GM23338 (cell line): ENCODE data around the gene ID2. TPM values are rescaled to one million over a fixed set of nuclear protein-coding genes. Genes with fewer than 3 reads are reported as not detected.

ENCODE experiments used
- ATAC-seq: fragments of 200-7000 bp; cut with Tn5 transposase; 3 replicates; pipeline ENCODE4 v1.9.1; 2020
- DNase-seq: peaks from one replicate; pipeline ENCODE4 v3.0.0-alpha.2; 2015; ENCODE audit warnings: low spot score
- H2AFZ ChIP-seq: fragments of 200-600 bp; sonication (generic); 2 replicates; pipeline ENCODE4 v1.8.0; 2016; ENCODE audit warnings: antibody characterized with exemption, mild to moderate bottlenecking, moderate library complexity
- H3F3A ChIP-seq: fragments of 200-600 bp; sonication (generic); replicated peaks from 2 replicates; pipeline ENCODE4 v1.8.0; 2017; ENCODE audit warnings: antibody characterized with exemption, mixed run types, low read depth
- H3K27ac ChIP-seq: fragments of 200-600 bp; sonication (generic); 2 replicates; pipeline ENCODE4 v1.6.1; 2016; ENCODE audit warnings: low read depth
- H3K27me3 ChIP-seq: fragments of 200-600 bp; sonication (generic); 2 replicates; pipeline ENCODE4 v1.8.0; 2016; ENCODE audit warnings: mild to moderate bottlenecking, mixed run types, moderate library complexity; ENCODE audit not compliant: insufficient read depth
- H3K36me3 ChIP-seq: fragments of 200-600 bp; sonication (generic); 2 replicates; pipeline ENCODE4 v1.8.0; 2016; ENCODE audit warnings: mild to moderate bottlenecking; ENCODE audit not compliant: insufficient read depth
- H3K4me1 ChIP-seq: fragments of 200-600 bp; sonication (generic); 2 replicates; pipeline ENCODE4 v1.8.0; 2016; ENCODE audit warnings: mild to moderate bottlenecking, moderate library complexity; ENCODE audit not compliant: insufficient read depth
- H3K4me2 ChIP-seq: fragments of 200-600 bp; sonication (generic); 2 replicates; pipeline ENCODE4 v1.7.1; 2017; ENCODE audit warnings: mixed run types
- H3K4me3 ChIP-seq: fragments of 200-600 bp; sonication (generic); 2 replicates; pipeline ENCODE4 v1.6.1; 2016; ENCODE audit warnings: mixed run types
- H3K79me2 ChIP-seq: fragments of 200-600 bp; sonication (generic); replicated peaks from 2 replicates; pipeline ENCODE4 v1.8.0; 2017; ENCODE audit warnings: mild to moderate bottlenecking; ENCODE audit not compliant: insufficient read depth
- H3K9me2 ChIP-seq: fragments of 200-600 bp; sonication (generic); 2 replicates; pipeline ENCODE4 v1.8.0; 2017; ENCODE audit not compliant: insufficient read depth
- H4K20me1 ChIP-seq: fragments of 200-600 bp; sonication (generic); replicated peaks from 2 replicates; pipeline ENCODE4 v1.8.0; 2017; ENCODE audit warnings: mild to moderate bottlenecking; ENCODE audit not compliant: insufficient read depth
- H3K27ac Mint-ChIP-seq: 2 replicates; pipeline ENCODE4 v1.8.0; 2020; ENCODE audit warnings: inconsistent platforms, mild to moderate bottlenecking, moderate library complexity, mixed read lengths
- H3K27me3 Mint-ChIP-seq: 3 replicates; pipeline ENCODE4 v1.8.0; 2022; ENCODE audit warnings: low read depth, mild to moderate bottlenecking, moderate library complexity, mixed read lengths, inconsistent platforms; ENCODE audit not compliant: insufficient read depth, poor library complexity
- H3K36me3 Mint-ChIP-seq: 3 replicates; pipeline ENCODE4 v1.8.0; 2021; ENCODE audit warnings: low read depth, mild to moderate bottlenecking, inconsistent platforms, moderate library complexity, mixed read lengths
- H3K4me1 Mint-ChIP-seq: 3 replicates; pipeline ENCODE4 v1.8.0; 2020; ENCODE audit warnings: mild to moderate bottlenecking, inconsistent platforms, mixed read lengths
- H3K4me3 Mint-ChIP-seq: 3 replicates; pipeline ENCODE4 v1.8.0; 2021; ENCODE audit warnings: moderate library complexity, mild to moderate bottlenecking, inconsistent platforms, mixed read lengths
- H3K9me3 Mint-ChIP-seq: 3 replicates; pipeline ENCODE4 v1.8.0; 2020; ENCODE audit warnings: moderate library complexity, mild to moderate bottlenecking, inconsistent platforms, mixed read lengths
- CREB1 ChIP-seq: fragments of 250-450 bp; sonication (Bioruptor Pico); IDR thresholded peaks from 2 replicates; pipeline ENCODE4 v1.5.0; 2020; ENCODE audit warnings: low read depth, mild to moderate bottlenecking, moderate library complexity
- EZH2 ChIP-seq: fragments of 200-600 bp; sonication (generic); IDR thresholded peaks from one replicate; pipeline ENCODE4 v1.8.0; 2017; ENCODE audit warnings: antibody characterized with exemption, mild to moderate bottlenecking, low read depth; ENCODE audit not compliant: unreplicated experiment
- EZH2phosphoT487 ChIP-seq: fragments of 200-600 bp; sonication (generic); IDR thresholded peaks from one replicate; pipeline ENCODE4 v1.8.1; 2018; ENCODE audit warnings: antibody characterized with exemption; ENCODE audit not compliant: unreplicated experiment
- JUNB ChIP-seq: IDR thresholded peaks from one replicate; pipeline ENCODE4 v1.6.1; 2016; ENCODE audit warnings: antibody characterized with exemption; ENCODE audit not compliant: unreplicated experiment
- NANOG ChIP-seq: IDR thresholded peaks from 2 replicates; pipeline ENCODE4 v1.6.1; 2016; ENCODE audit warnings: antibody characterized with exemption, borderline replicate concordance
- POLR2AphosphoS5 ChIP-seq: IDR thresholded peaks from 2 replicates; pipeline ENCODE4 v1.6.1; 2016; ENCODE audit warnings: antibody characterized with exemption, low read depth
- STAT1 ChIP-seq: IDR thresholded peaks from one replicate; pipeline ENCODE4 v1.6.1; 2016; ENCODE audit warnings: antibody characterized with exemption; ENCODE audit not compliant: unreplicated experiment
- ZNF114 ChIP-seq: fragments of 250-450 bp; sonication (Bioruptor Pico); IDR thresholded peaks from 2 replicates; pipeline ENCODE4 v1.5.0; 2020; ENCODE audit warnings: mild to moderate bottlenecking, moderate library complexity
- ZNF331 ChIP-seq: fragments of 250-450 bp; sonication (Bioruptor Pico); IDR thresholded peaks from 2 replicates; pipeline ENCODE4 v1.5.0; 2020; ENCODE audit warnings: low read depth, mild to moderate bottlenecking, moderate library complexity
- polyA plus RNA-seq: library from polyadenylated mRNA; unstranded; fragments of >200 nt; fragmentation: Nextera tagmentation; extraction: Ambion mirVana; gene quantifications from 2 replicates; pipeline ENCODE4 v1.2.1, GENCODE V29; 2016
- total RNA-seq: library from RNA; depleted of rRNA; stranded (reverse); fragments of >200 nt; shearing (Covaris generic); gene quantifications from 2 replicates; pipeline ENCODE4 v1.2.3, GENCODE V29; 2014
- TF ChIP-seq, protein P1 (sequence below): IDR thresholded peaks from 2 replicates; pipeline ENCODE4 v1.6.1; 2016; ENCODE audit warnings: antibody characterized with exemption
- TF ChIP-seq, protein P2 (sequence below), 2 experiments: fragments of 200-600 bp in 1 of 2; sonication (generic) in 1 of 2; conservative IDR thresholded peaks; 2 replicates each; pipeline versions ENCODE4 v1.5.1 to v1.6.1; 2016 to 2017; ENCODE audit warnings: antibody characterized with exemption in 2 of 2, low read depth in 2 of 2, mild to moderate bottlenecking in 2 of 2, moderate library complexity in 1 of 2
- TF ChIP-seq, protein P3 (sequence below): fragments of 250-450 bp; sonication (Bioruptor Pico); IDR thresholded peaks from 2 replicates; pipeline ENCODE4 v1.5.0; 2020; ENCODE audit warnings: mild to moderate bottlenecking, moderate library complexity

The ID2 gene
- total and polyA plus RNA-seq, 2 experiments from 2014 or later = 87.0 to 110 TPM

DNA sequence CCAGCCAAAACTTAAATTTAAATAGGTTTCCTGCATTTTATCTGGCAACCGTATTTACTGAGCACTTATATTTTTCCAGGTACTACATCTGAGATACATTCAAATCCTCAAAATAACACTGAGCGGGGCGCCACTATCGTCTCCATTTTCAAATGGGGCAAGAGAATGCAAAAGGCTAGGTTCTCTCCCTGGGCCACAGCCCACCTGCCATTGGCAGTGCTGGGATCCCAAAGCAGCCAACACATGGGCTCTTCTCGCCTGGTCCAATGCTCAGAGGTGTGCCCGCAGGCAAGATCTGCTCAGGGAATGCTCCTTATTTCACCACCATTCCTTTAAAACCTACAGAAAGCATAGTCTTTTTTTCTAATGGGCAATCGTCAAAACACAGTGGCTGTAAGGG, 11.3 kb upstream of the ID2 start (continued):
- TF ChIP-seq, protein P1, sequence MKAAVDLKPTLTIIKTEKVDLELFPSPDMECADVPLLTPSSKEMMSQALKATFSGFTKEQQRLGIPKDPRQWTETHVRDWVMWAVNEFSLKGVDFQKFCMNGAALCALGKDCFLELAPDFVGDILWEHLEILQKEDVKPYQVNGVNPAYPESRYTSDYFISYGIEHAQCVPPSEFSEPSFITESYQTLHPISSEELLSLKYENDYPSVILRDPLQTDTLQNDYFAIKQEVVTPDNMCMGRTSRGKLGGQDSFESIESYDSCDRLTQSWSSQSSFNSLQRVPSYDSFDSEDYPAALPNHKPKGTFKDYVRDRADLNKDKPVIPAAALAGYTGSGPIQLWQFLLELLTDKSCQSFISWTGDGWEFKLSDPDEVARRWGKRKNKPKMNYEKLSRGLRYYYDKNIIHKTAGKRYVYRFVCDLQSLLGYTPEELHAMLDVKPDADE = no peak
- TF ChIP-seq NANOG (no peak), ZNF331 (CRISPR knock-in tag) (no peak), STAT1 (no peak), POLR2AphosphoS5 (no peak), EZH2 (no peak)
- TF ChIP-seq, protein P2, sequence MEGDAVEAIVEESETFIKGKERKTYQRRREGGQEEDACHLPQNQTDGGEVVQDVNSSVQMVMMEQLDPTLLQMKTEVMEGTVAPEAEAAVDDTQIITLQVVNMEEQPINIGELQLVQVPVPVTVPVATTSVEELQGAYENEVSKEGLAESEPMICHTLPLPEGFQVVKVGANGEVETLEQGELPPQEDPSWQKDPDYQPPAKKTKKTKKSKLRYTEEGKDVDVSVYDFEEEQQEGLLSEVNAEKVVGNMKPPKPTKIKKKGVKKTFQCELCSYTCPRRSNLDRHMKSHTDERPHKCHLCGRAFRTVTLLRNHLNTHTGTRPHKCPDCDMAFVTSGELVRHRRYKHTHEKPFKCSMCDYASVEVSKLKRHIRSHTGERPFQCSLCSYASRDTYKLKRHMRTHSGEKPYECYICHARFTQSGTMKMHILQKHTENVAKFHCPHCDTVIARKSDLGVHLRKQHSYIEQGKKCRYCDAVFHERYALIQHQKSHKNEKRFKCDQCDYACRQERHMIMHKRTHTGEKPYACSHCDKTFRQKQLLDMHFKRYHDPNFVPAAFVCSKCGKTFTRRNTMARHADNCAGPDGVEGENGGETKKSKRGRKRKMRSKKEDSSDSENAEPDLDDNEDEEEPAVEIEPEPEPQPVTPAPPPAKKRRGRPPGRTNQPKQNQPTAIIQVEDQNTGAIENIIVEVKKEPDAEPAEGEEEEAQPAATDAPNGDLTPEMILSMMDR (conservative IDR thresholded peaks at IDR 0.05; ENCODE audit: low read depth in 2 of 2) = no peak

DNA sequence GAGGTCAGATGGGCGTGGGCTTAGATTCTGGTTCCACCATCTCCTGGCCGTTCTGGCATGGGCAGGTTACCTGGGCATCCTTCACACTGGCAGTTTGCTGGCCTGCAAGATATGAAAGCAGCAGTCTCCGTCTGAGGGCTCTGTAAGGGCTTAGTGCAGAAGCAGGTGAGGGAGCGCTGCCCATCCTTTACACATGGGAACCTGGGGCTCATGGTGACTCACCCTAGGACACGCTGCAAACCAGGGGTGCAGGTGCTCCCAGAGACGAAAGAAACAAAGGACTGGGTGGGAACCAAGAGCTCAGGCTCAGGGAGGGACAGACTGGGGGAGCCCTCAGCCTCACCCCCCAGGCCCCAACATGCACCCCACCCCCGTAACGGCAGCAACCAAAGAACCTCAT, 10.7 kb upstream of the ID2 start:
- H3K4me2 ChIP-seq = no peak overlapping the region
- H3K27me3 ChIP-seq = peaks cover 30% of the 10 kb centered on the region
- H2AFZ ChIP-seq = no peak overlapping the region
- H3K27ac ChIP-seq = no peak overlapping the region
- no peaks in the 10 kb centered on the region for H3K79me2 ChIP-seq
- ATAC-seq (no peak), DNase-seq (no peak)
- H4K20me1 ChIP-seq = no peaks in the 10 kb centered on the region
- peaks cover 21% of the 10 kb centered on the region for H3K36me3 Mint-ChIP-seq
- peaks cover 5% of the 10 kb centered on the region; the same call in 1 of the 2 replicates for H3K4me1 ChIP-seq
- no peak overlapping the region for H3K27ac Mint-ChIP-seq
- H3K9me3 Mint-ChIP-seq = peaks cover 28% of the 10 kb centered on the region
- H3K36me3 ChIP-seq = no peaks in the 10 kb centered on the region; the same call in 1 of the 2 replicates
- H3K4me1 Mint-ChIP-seq = peaks cover 6% of the 10 kb centered on the region
- no peak overlapping the region for H3K4me3 Mint-ChIP-seq
- no peaks in the 10 kb centered on the region for H3F3A ChIP-seq
- peaks cover 18% of the 10 kb centered on the region for H3K27me3 Mint-ChIP-seq
- no peak overlapping the region for H3K4me3 ChIP-seq
- H3K9me2 ChIP-seq = peaks cover 18% of the 10 kb centered on the region
- no peak for TF ChIP-seq STAT1
- TF ChIP-seq EZH2 = no peak
- TF ChIP-seq, protein P1 = no peak
- TF ChIP-seq ZNF114 = no peak
- no peak for TF ChIP-seq POLR2AphosphoS5
- no peak for TF ChIP-seq JUNB
- TF ChIP-seq CREB1 = no peak
- no peak for TF ChIP-seq EZH2phosphoT487
- TF ChIP-seq NANOG = no peak
- TF ChIP-seq, protein P3, sequence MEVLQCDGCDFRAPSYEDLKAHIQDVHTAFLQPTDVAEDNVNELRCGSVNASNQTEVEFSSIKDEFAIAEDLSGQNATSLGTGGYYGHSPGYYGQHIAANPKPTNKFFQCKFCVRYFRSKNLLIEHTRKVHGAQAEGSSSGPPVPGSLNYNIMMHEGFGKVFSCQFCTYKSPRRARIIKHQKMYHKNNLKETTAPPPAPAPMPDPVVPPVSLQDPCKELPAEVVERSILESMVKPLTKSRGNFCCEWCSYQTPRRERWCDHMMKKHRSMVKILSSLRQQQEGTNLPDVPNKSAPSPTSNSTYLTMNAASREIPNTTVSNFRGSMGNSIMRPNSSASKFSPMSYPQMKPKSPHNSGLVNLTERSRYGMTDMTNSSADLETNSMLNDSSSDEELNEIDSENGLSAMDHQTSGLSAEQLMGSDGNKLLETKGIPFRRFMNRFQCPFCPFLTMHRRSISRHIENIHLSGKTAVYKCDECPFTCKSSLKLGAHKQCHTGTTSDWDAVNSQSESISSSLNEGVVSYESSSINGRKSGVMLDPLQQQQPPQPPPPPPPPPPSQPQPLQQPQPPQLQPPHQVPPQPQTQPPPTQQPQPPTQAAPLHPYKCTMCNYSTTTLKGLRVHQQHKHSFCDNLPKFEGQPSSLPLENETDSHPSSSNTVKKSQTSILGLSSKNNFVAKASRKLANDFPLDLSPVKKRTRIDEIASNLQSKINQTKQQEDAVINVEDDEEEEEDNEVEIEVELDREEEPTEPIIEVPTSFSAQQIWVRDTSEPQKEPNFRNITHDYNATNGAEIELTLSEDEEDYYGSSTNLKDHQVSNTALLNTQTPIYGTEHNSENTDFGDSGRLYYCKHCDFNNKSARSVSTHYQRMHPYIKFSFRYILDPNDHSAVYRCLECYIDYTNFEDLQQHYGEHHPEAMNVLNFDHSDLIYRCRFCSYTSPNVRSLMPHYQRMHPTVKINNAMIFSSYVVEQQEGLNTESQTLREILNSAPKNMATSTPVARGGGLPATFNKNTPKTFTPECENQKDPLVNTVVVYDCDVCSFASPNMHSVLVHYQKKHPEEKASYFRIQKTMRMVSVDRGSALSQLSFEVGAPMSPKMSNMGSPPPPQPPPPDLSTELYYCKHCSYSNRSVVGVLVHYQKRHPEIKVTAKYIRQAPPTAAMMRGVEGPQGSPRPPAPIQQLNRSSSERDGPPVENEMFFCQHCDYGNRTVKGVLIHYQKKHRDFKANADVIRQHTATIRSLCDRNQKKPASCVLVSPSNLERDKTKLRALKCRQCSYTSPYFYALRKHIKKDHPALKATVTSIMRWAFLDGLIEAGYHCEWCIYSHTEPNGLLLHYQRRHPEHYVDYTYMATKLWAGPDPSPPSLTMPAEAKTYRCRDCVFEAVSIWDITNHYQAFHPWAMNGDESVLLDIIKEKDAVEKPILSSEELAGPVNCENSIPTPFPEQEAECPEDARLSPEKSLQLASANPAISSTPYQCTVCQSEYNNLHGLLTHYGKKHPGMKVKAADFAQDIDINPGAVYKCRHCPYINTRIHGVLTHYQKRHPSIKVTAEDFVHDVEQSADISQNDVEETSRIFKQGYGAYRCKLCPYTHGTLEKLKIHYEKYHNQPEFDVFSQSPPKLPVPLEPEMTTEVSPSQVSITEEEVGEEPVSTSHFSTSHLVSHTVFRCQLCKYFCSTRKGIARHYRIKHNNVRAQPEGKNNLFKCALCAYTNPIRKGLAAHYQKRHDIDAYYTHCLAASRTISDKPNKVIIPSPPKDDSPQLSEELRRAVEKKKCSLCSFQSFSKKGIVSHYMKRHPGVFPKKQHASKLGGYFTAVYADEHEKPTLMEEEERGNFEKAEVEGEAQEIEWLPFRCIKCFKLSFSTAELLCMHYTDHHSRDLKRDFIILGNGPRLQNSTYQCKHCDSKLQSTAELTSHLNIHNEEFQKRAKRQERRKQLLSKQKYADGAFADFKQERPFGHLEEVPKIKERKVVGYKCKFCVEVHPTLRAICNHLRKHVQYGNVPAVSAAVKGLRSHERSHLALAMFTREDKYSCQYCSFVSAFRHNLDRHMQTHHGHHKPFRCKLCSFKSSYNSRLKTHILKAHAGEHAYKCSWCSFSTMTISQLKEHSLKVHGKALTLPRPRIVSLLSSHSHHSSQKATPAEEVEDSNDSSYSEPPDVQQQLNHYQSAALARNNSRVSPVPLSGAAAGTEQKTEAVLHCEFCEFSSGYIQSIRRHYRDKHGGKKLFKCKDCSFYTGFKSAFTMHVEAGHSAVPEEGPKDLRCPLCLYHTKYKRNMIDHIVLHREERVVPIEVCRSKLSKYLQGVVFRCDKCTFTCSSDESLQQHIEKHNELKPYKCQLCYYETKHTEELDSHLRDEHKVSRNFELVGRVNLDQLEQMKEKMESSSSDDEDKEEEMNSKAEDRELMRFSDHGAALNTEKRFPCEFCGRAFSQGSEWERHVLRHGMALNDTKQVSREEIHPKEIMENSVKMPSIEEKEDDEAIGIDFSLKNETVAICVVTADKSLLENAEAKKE (CRISPR knock-in tag) = no peak
- TF ChIP-seq, protein P2 (conservative IDR thresholded peaks at IDR 0.05; ENCODE audit: low read depth in 2 of 2) = no peak
- no peak for TF ChIP-seq ZNF331 (CRISPR knock-in tag)
